H9 (cell line): Measurements from ENCODE around the gene KRT80. TPM values are rescaled to one million over a fixed set of nuclear protein-coding genes. Genes with fewer than 3 reads are reported as not detected.
A peak's percentile ranks its signal among the peaks of the same experiment; 100 is the strongest.

Experiments
- DNase-seq: peaks from one replicate; pipeline ENCODE4 v3.0.0-alpha.2; 2017
- H2AFZ ChIP-seq: one replicate; pipeline ENCODE4 v1.6.1; 2013; ENCODE audit warnings: mild to moderate bottlenecking, low read length, control low read depth, moderate library complexity
- H2AK5ac ChIP-seq: 2 replicates; pipeline ENCODE4 v1.6.1; 2013; ENCODE audit warnings: low read length, control low read depth, mixed read lengths; ENCODE audit not compliant: insufficient read length
- H2BK120ac ChIP-seq: one replicate; pipeline ENCODE4 v1.6.1; 2013; ENCODE audit warnings: low read depth, mild to moderate bottlenecking, low read length, control low read depth, inconsistent platforms; ENCODE audit not compliant: poor library complexity, severe bottlenecking
- H2BK12ac ChIP-seq: 2 replicates; pipeline ENCODE4 v1.6.1; 2013; ENCODE audit warnings: low read length, control low read depth, mixed read lengths, low read depth; ENCODE audit not compliant: insufficient read length
- H2BK15ac ChIP-seq: 2 replicates; pipeline ENCODE4 v1.6.1; 2013; ENCODE audit warnings: low read depth, low read length, control low read depth
- H2BK20ac ChIP-seq: one replicate; pipeline ENCODE4 v1.6.1; 2013; ENCODE audit warnings: low read depth, mild to moderate bottlenecking, low read length, control low read depth, inconsistent platforms; ENCODE audit not compliant: poor library complexity, severe bottlenecking
- H2BK5ac ChIP-seq: 2 replicates; pipeline ENCODE4 v1.6.1; 2013; ENCODE audit warnings: low read length, control low read depth, mixed read lengths; ENCODE audit not compliant: insufficient read length
- H3K14ac ChIP-seq: 2 replicates; pipeline ENCODE4 v1.6.1; 2013; ENCODE audit warnings: low read length, control low read depth; ENCODE audit not compliant: insufficient read depth
- H3K18ac ChIP-seq: 2 replicates; pipeline ENCODE4 v1.6.1; 2013; ENCODE audit warnings: low read depth, mild to moderate bottlenecking, mixed read lengths, low read length, control low read depth; ENCODE audit not compliant: insufficient read length
- H3K23ac ChIP-seq: 2 replicates; pipeline ENCODE4 v1.6.1; 2013; ENCODE audit warnings: low read length, control low read depth, mixed read lengths, low read depth; ENCODE audit not compliant: insufficient read length
- H3K23me2 ChIP-seq: 2 replicates; pipeline ENCODE4 v1.6.1; 2013; ENCODE audit warnings: low read depth, mild to moderate bottlenecking, mixed read lengths, low read length, control low read depth; ENCODE audit not compliant: insufficient read length, poor library complexity, severe bottlenecking
- H3K27ac ChIP-seq: 2 replicates; pipeline ENCODE4 v1.5.1; 2013; ENCODE audit warnings: low read length, control low read depth, mixed read lengths, low read depth; ENCODE audit not compliant: insufficient read length
- H3K27me3 ChIP-seq: 2 replicates; pipeline ENCODE4 v1.6.1; 2013; ENCODE audit warnings: low read length, control low read depth, inconsistent platforms; ENCODE audit not compliant: insufficient read depth
- H3K4ac ChIP-seq: 2 replicates; pipeline ENCODE4 v1.6.1; 2013; ENCODE audit warnings: low read depth, mild to moderate bottlenecking, control low read depth, inconsistent platforms, low read length, moderate library complexity
- H3K4me1 ChIP-seq: 2 replicates; pipeline ENCODE4 v1.6.1; 2013; ENCODE audit warnings: low read length, control low read depth, inconsistent platforms; ENCODE audit not compliant: insufficient read depth
- H3K4me2 ChIP-seq: 2 replicates; pipeline ENCODE4 v1.6.1; 2013; ENCODE audit warnings: low read length, control low read depth, mixed read lengths; ENCODE audit not compliant: insufficient read length, insufficient read depth
- H3K56ac ChIP-seq: 2 replicates; pipeline ENCODE4 v1.6.1; 2013; ENCODE audit warnings: low read depth, mild to moderate bottlenecking, mixed read lengths, low read length, control low read depth; ENCODE audit not compliant: insufficient read length
- H3K79me1 ChIP-seq: 2 replicates; pipeline ENCODE4 v1.6.1; 2013; ENCODE audit warnings: low read depth, mild to moderate bottlenecking, moderate library complexity, low read length, control low read depth, inconsistent platforms; ENCODE audit not compliant: insufficient read depth, poor library complexity, severe bottlenecking
- H3K79me2 ChIP-seq: 2 replicates; pipeline ENCODE4 v1.6.1; 2013; ENCODE audit warnings: low read length, control low read depth, inconsistent platforms; ENCODE audit not compliant: insufficient read depth
- H3K9ac ChIP-seq: 2 replicates; pipeline ENCODE4 v1.6.1; 2013; ENCODE audit warnings: low read length, control low read depth, mixed read lengths; ENCODE audit not compliant: insufficient read length; ENCODE audit errors: extremely low read depth
- H3K9me3 ChIP-seq: one replicate; pipeline ENCODE4 v1.6.1; 2013; ENCODE audit warnings: low read depth, low read length, inconsistent platforms; ENCODE audit not compliant: control insufficient read depth
- H3T11ph ChIP-seq: one replicate; pipeline ENCODE4 v1.6.1; 2013; ENCODE audit warnings: mild to moderate bottlenecking, low read length, control low read depth, inconsistent platforms
- H4K20me1 ChIP-seq: one replicate; pipeline ENCODE4 v1.6.1; 2013; ENCODE audit not compliant: control insufficient read depth, insufficient read length, insufficient read depth
- H4K5ac ChIP-seq: 2 replicates; pipeline ENCODE4 v1.6.1; 2013; ENCODE audit warnings: low read depth, mild to moderate bottlenecking, mixed read lengths, low read length, control low read depth; ENCODE audit not compliant: insufficient read length
- H4K8ac ChIP-seq: replicated peaks from 2 replicates; pipeline ENCODE4 v1.6.1; 2013; ENCODE audit warnings: low read length, control low read depth, mixed read lengths, low read depth; ENCODE audit not compliant: insufficient read length
- H4K91ac ChIP-seq: 2 replicates; pipeline ENCODE4 v1.6.1; 2013; ENCODE audit warnings: low read depth, mild to moderate bottlenecking, moderate library complexity, mixed read lengths, low read length, control low read depth; ENCODE audit not compliant: insufficient read length
- H3K27ac Mint-ChIP-seq, 3 experiments: 2 replicates in 2 of 3; 3 replicates in 1 of 3; pipeline ENCODE4 v1.8.0; 2020 to 2021; ENCODE audit warnings: mixed read lengths in 3 of 3, mild to moderate bottlenecking in 1 of 3, moderate library complexity in 1 of 3
- H3K27me3 Mint-ChIP-seq: 2 replicates; pipeline ENCODE4 v1.8.0; 2021; ENCODE audit warnings: low read depth, mild to moderate bottlenecking, moderate library complexity, mixed read lengths
- H3K36me3 Mint-ChIP-seq, 3 experiments: 2 replicates in 2 of 3; 3 replicates in 1 of 3; pipeline ENCODE4 v1.8.0; 2020 to 2021; ENCODE audit warnings: low read depth in 3 of 3, mixed read lengths in 3 of 3; ENCODE audit not compliant: insufficient read depth in 1 of 3
- H3K4me1 Mint-ChIP-seq, 2 experiments: 2 replicates each; pipeline ENCODE4 v1.8.0; 2020; ENCODE audit warnings: mixed read lengths in 2 of 2
- H3K4me3 Mint-ChIP-seq, 2 experiments: 2 replicates in 1 of 2; 3 replicates in 1 of 2; pipeline ENCODE4 v1.8.0; 2020 to 2021; ENCODE audit warnings: mild to moderate bottlenecking in 2 of 2, mixed read lengths in 2 of 2, moderate library complexity in 1 of 2
- H3K9me3 Mint-ChIP-seq, 2 experiments: 2 replicates in 1 of 2; 3 replicates in 1 of 2; pipeline ENCODE4 v1.8.0; 2020; ENCODE audit warnings: mild to moderate bottlenecking in 2 of 2, mixed read lengths in 2 of 2, moderate library complexity in 1 of 2
- WGBS: extraction: QIAGEN DNeasy Blood & Tissue Kit; methylation state at CpG from one replicate; pipeline ENCODE4 v1.1.7; 2013; ENCODE audit warnings: missing lambda C conversion rate, low lambda C conversion rate, mixed read lengths; ENCODE audit not compliant: insufficient read length; ENCODE audit errors: extremely low coverage; 5-methylcytosine and 5-hydroxymethylcytosine counted together
- total RNA-seq: library from RNA; stranded (reverse); gene quantifications from 2 replicates; pipeline ENCODE4 v1.2.1, GENCODE V29; 2021
- TF ChIP-seq, protein P1 (sequence below): fragments of 200-600 bp; sonication (generic); conservative IDR thresholded peaks from 3 replicates; pipeline ENCODE4 v1.8.0; 2021; ENCODE audit warnings: antibody characterized with exemption, mild to moderate bottlenecking

KRT80 gene
- total RNA-seq, 1 experiment from 2014 or later = not detected

DNA sequence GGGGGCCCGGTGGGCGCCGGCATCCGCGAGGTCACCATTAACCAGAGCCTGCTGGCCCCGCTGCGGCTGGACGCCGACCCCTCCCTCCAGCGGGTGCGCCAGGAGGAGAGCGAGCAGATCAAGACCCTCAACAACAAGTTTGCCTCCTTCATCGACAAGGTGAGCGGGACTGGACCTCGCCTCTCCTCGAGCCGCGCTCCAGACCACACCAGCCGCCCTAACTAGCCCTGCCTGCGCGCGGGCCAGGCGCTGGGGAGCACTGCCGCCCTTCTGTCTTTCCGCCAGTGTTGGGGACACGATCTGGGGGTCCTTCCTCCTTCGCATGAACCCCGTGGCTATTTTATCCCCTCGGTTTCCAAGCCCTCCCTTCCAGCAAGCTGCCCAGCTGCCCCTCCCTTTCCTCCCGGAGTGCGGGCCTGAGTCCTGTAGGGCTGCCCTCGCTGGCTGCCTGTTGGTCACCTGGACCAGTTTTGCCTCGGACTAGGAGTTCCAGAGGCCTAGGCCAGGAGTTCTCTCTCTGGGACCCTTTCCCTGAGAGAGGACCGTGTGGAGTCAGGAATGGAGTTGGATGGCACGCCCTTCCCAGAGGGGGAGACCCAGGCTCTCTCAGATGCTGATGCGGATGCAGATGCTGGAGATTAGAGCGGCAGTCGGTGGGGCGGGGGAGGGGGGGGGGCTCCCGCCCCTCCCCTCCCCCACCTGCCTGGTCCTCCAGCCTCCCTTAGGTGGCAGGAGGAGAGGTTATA, 41.8 kb upstream of the KRT80 start:
- H2BK15ac ChIP-seq = no peak overlapping the region; the same call in 1 of the 2 replicates
- H3K4ac ChIP-seq = no peak overlapping the region
- H2BK12ac ChIP-seq = no peak overlapping the region
- H3K18ac ChIP-seq = peak overlapping the region; percentile 21
- H4K20me1 ChIP-seq = no peaks in the 10 kb centered on the region
- H2BK120ac ChIP-seq = no peak overlapping the region
- H3K27me3 ChIP-seq = peaks cover 8% of the 10 kb centered on the region
- peak overlapping the region; percentile 58 for H3K4me2 ChIP-seq
- H4K8ac ChIP-seq = no peak overlapping the region
- H3T11ph ChIP-seq = no peak overlapping the region
- peaks cover 59 to 72% of the 10 kb centered on the region in 2 experiments for H3K4me1 Mint-ChIP-seq
- peak overlapping the region in 1 of 3 experiments; percentile 80; a peak in 1 of 7 replicates for H3K27ac Mint-ChIP-seq
- WGBS = no CpG with 5 or more reads among the region's 40 CpGs
- H4K91ac ChIP-seq = no peak overlapping the region
- peaks cover 2 to 18% (median 3%) of the 10 kb centered on the region in 3 experiments; a peak in 5 of 7 replicates for H3K36me3 Mint-ChIP-seq
- H2AFZ ChIP-seq = no peak overlapping the region
- peak overlapping the region; percentile 80; the same call in 1 of the 2 replicates for H3K14ac ChIP-seq
- H3K9ac ChIP-seq = no peak overlapping the region
- TF ChIP-seq, protein P1, sequence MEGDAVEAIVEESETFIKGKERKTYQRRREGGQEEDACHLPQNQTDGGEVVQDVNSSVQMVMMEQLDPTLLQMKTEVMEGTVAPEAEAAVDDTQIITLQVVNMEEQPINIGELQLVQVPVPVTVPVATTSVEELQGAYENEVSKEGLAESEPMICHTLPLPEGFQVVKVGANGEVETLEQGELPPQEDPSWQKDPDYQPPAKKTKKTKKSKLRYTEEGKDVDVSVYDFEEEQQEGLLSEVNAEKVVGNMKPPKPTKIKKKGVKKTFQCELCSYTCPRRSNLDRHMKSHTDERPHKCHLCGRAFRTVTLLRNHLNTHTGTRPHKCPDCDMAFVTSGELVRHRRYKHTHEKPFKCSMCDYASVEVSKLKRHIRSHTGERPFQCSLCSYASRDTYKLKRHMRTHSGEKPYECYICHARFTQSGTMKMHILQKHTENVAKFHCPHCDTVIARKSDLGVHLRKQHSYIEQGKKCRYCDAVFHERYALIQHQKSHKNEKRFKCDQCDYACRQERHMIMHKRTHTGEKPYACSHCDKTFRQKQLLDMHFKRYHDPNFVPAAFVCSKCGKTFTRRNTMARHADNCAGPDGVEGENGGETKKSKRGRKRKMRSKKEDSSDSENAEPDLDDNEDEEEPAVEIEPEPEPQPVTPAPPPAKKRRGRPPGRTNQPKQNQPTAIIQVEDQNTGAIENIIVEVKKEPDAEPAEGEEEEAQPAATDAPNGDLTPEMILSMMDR = no peak
- H2BK5ac ChIP-seq = no peak overlapping the region
- H3K79me1 ChIP-seq = no peaks in the 10 kb centered on the region
- no peaks in the 10 kb centered on the region for H3K79me2 ChIP-seq
- H3K9me3 ChIP-seq = no peaks in the 10 kb centered on the region
- peaks cover 12% of the 10 kb centered on the region for H3K23me2 ChIP-seq
- no peak overlapping the region for H2BK20ac ChIP-seq
- no peak overlapping the region for H3K27ac ChIP-seq
- H3K4me1 ChIP-seq = peaks cover 12% of the 10 kb centered on the region
- DNase-seq = peak; percentile 60
- no peak overlapping the region for H3K56ac ChIP-seq
- no peak overlapping the region for H2AK5ac ChIP-seq
- H4K5ac ChIP-seq = no peak overlapping the region
- no peak overlapping the region for H3K23ac ChIP-seq
- peaks cover 79% of the 10 kb centered on the region for H3K27me3 Mint-ChIP-seq
- H3K9me3 Mint-ChIP-seq = no peaks in the 10 kb centered on the region; a peak in 1 of 5 replicates
- peak overlapping the region; percentile 59 to 79 for H3K4me3 Mint-ChIP-seq
